ENCODE data around the gene LCE2D. TPM values are rescaled to one million over a fixed set of nuclear protein-coding genes. Genes with fewer than 3 reads are reported as not detected.
"Not testable (repeated sequence)": the region's sequence is repeated elsewhere in the genome, so short reads cannot be mapped to it uniquely, and the experiment has no call there.

Gene LCE2D, protein sequence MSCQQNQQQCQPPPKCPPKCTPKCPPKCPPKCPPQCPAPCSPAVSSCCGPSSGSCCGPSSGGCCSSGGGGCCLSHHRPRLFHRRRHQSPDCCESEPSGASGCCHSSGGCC
- not detected for total RNA-seq

DNA sequence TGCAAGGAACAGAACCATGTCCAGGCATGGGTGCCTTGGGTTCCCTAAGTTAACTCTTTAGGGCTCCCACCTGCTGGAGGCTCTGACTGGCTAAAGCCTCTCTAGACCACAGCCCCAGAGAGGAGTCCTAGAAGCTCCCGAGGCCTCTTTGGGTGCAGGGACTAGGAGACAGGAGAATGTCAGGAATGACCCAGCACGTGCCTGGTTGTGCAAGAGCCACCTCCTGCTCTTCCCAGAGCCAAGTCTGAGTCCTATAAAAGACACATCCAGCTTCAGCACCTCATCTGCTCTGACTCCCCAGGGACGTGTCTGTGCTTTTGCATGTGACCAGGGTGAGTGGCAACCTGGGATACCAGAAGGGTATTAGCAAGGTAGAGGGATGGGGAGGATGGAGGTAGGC lies at the start of gene LCE2D:
TSS of gene LCE2D (plus strand) at position 283 of the 400 bp plus-strand sequence. CDS start 726 bp downstream, outside the sequence.
- no peak for ATAC-seq
- DNase-seq (ENCODE audit: low spot score): no peak

DNA sequence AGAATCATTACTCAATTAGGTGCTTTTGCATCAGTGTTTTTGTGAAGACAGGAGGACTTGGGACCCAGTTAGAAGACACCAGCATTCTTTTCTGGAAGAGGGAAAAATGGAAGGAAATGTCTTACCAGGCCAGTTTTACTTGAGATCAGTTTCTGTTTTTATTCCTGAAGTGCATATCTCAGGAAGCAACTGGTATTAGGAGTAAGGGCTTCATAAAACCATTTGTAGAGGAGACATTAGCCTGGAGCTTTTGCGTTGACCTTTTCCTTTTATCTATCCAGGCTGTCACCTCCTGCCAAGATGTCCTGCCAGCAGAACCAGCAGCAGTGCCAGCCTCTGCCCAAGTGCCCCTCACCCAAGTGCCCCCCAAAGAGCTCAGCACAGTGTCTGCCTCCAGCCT lies 49.7 kb upstream of the LCE2D start, which contains the start of gene LCE3B:
TSS of gene LCE3B (plus strand) at position 301 of the 400 bp plus-strand sequence. CDS start at position 301, 0 bp downstream.
- DNase-seq (ENCODE audit: low spot score) (no peak), ATAC-seq (no peak)

DNA sequence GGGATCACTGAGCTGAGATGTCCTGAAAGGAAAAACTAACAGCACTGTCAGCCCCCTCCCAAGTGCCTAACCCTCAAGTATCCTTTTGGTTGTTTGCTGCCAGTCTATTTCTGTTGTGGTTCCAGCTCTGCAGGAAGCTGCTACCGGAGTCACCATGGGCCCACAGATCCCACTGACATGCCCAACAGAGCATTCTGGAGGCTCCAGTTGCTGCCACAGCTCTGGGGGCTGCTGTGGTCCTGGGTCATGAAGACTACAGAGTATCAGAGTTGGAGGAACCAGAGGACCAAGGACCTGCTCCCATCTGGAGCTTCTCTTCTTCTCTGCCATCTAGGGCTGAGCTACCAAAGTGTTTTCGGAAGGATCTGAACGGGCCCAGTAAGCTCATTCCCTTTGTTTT lies 41.2 kb upstream of the LCE2D start:
- no peak for DNase-seq (ENCODE audit: low spot score)
- ATAC-seq: no peak

DNA sequence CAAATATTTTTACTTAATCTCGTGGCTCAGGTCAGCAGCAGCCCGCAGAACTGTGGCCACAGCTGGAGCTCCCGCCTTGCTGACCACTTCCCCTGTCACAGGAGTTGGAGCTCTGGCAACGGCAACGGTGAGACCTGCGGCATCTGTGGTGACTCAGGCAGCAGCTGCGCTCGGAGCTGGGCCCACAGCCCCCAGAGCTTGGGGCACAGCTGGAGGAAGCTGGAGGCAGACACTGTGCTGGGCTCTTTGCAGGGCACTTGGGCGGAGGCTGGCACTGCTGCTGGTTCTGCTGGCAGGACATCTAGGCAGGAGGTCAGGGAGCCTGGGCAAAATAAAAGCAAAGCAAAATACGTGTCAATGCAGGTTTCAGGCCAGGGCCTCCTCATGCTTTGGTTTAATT lies 40.4 kb upstream of the LCE2D start, which contains the start of gene LCE3A:
TSS of gene LCE3A (minus strand) at position 301 of the 400 bp plus-strand sequence. CDS start at position 301, 0 bp downstream.
- DNase-seq (ENCODE audit: low spot score) (peak; percentile 53), ATAC-seq (peak; percentile 93)

DNA sequence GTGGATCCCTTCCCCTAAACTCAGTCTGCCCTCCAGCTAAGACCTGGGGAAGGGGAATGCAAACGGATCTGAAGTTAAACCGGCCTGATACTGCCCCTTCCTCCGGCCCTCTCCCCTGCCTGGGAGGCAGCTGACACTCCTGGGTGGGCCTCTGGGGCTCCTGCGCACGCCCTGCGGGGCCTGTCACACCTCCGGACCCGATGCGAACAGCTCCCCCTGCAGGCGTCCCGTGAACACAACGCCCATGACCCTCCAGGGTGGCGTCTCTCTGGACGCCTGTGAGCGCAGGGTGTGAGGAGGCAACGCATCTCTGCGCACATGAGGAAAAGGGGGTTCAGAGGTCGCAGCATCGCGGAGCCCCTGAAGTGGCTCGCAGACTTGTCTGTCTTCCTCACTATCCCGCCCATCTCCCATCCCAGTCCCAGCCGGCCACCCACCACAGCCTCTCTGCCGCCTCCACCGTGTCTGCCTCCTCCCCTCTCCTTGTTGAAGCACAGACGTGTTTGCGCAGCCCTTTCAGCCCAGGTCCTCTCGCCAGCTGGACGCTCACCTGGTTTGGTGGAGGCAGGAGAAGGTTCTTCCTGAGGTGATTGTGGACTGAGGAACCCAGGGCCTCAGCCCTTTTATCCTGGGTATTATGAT lies 39.9 kb upstream of the LCE2D start:
- DNase-seq (ENCODE audit: low spot score): peak; percentile 51
- peak; percentile 82 for ATAC-seq

DNA sequence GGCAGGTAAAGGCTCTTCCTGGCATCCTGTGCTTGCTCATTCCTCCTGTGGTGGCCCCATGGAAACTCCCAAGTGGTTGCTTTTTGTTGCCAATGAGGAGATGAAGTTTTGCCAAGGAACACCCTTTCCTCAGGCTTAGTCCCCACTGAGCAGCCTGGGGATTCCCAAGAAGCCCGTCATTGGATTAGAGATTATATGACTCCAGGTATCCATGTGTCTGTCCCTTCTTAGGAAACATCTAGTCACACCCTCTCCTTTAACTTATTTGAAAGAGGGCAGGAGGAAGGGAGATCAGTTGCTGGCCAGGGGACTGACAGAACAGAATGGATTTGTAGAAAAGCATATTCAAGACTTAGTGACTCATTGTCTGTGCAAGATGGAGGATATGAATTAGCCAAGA lies 36.4 kb upstream of the LCE2D start:
- ATAC-seq (no peak), DNase-seq (ENCODE audit: low spot score) (no peak)

DNA sequence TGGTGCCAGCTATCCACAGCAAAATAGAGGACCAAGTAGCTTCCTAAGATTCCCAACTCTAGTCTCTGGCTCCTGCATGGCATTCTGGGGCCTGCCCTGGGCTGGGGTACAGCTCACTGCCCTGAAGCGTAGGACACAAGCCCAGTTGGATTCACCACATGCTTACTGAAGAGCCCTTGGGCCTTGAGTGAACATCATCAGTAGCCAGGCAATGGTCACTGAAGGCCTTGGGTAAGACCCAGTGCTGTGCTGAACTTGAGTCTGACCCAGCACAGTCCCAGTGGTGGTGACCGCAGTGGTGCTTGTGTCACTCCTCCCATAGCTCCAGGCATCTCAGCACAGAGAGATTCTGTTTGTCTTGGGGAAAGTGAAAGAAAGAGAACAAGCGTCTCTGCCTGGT lies 32.6 kb upstream of the LCE2D start:
- ATAC-seq (no peak), DNase-seq (ENCODE audit: low spot score) (no peak)

DNA sequence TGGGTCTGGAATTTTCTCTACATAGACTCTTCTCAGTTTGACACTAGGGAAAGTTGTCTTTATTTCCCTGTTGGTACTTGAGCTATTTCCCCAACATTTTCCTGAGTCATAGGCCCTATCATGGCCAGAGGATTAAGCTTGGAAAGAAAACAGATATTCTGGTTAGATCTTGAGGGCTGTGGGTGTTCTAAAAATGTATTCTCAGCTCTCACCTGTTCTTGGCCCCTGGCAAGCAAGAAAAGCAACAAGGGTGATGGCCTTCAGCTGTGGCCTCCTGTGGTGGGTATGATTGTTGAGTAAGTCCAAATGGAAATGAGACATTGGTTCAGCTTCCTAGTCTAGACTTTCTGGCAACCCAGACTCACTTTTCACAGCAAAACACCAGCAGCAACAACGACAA lies 22.8 kb upstream of the LCE2D start:
- DNase-seq (ENCODE audit: low spot score) (no peak), ATAC-seq (no peak)

DNA sequence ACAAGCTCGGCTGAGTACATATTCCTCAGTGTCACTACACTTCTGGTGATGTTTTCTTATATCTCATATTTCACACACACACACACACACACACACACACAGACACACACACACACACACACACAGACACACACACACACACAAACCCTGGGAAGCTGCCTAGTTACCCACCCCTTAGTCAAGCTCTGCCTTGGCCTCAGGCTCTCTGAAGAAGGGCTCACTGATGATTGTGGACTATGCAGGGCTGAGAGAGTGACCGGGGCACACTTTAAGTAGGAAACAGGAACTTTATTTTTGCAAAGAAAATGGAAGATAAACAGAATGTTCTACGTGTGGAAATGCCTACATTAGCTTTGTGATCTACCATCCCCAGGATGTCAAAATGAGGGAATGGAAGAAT lies 19.2 kb upstream of the LCE2D start:
- no peak for DNase-seq (ENCODE audit: low spot score)
- no peak for ATAC-seq

DNA sequence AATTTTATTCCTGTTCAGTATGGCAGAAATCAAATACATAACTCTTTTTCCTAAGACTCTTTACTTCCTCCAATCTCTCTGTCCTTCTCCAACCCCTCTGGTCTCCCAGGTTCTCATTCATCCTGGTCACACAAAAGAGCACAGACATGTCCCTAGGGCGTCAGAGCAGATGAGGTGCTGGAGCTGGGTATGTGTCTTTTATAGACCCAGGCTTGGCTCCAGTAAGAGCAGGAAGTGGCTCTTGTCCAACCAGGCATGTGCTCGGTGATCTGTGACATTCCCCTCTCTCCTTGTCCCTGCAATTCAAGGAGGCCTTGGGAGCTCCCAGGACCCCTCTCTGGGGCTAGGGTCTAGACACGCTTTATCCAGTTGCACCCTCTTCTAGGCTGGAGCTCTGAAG lies 18.0 kb upstream of the LCE2D start:
- no peak for ATAC-seq
- DNase-seq (ENCODE audit: low spot score): no peak

DNA sequence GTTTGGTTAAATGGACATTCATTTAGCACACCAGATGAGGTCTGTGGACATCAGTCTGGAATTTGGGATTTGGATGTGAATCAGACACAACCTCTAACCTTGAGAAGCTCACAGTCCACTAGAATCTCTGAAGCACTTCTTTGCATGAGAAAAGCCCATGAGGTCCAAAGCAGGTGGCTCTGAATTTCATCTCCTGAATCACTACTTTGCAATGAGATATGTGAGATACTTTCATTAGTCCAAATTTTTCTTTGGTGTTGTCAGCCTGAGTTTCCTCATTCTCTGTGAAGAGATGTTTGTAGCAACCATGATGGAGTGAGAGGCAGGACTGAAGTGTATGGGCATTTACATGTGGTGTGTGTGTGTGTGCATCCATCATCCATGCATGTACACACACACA lies 16.5 kb upstream of the LCE2D start:
- ATAC-seq: no peak
- DNase-seq (ENCODE audit: low spot score): no peak

DNA sequence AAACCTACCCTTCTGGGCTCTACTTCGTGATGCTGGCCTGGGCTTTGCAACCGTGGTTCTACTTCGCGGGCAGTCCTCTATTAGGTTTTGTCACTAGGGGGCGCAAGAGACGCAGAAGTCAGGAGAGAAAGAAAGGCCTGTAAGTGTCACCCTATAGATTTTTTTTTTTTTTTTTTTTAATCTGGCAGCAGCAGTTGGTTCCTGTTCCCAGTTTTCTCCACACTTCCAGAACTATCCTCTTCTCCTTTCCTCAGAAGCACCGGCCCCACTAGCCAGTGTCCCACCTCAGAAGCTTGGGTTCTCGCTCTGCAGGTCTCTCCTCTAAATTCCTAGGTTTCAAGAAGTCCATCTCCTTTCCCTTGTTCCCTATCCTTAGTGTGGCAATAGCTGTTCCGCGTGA lies 9.1 kb upstream of the LCE2D start:
- peak; percentile 52 for DNase-seq (ENCODE audit: low spot score)
- peak; percentile 77 for ATAC-seq

DNA sequence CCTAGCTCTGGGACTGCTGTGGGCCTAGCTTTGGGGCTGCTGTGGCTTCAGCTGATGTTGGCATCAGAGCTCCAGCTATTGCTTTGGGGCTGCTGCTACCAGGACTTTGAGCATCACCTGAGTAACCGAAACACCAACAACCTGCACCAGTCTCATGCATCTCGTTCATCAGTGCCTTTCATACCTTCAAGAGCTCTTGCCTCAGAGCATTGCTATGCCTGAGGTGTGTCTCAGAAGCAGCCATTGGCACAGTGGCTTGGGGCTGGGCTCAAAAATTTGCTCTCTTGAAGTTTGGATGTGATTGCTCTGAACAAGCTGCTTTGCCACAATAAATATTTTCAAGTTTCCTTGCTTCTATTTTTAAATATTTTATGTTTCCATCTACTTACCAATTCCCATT lies 6.7 kb upstream of the LCE2D start:
- DNase-seq (ENCODE audit: low spot score): no peak
- ATAC-seq: no peak

DNA sequence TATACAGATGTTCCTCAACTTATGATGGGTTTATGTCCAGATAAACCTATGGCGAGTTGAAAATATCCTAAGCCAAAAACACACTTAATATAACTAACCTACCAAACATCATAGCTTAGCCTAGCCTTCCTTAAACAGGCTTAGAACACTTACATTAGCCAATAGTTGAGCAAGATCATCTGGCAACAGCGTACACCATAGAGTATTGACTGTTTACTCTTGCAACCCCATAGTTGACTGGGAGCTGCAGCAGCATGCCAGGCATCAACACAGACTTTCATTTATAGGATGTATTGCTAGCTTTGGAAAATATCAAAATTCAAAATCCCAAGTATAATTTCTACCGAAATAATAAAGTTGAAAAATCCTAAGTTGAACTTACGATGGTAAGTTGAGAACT lies 5.5 kb upstream of the LCE2D start:
- no peak for DNase-seq (ENCODE audit: low spot score)
- peak; percentile 76 for ATAC-seq

DNA sequence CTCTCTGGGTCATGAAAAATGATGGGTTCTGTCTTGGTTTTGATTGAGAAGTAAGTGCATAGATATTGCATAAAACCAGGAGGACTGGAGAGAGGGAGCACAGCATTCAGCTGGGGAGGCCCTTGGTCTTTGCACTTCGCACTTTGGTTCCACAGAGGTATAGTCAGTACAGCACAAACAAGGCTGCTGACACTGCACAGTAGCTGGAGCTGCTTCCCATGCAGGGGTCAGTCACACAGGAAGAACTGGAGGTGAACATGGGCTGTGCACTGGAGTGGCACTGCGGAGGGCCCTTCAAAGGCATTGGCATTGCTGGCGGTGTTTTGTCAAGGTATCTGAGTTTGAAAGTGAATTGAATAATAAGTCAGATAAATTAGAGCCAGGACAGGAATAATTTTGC lies 4.5 kb upstream of the LCE2D start:
- ATAC-seq (peak; percentile 90), DNase-seq (ENCODE audit: low spot score) (peak; percentile 78)

DNA sequence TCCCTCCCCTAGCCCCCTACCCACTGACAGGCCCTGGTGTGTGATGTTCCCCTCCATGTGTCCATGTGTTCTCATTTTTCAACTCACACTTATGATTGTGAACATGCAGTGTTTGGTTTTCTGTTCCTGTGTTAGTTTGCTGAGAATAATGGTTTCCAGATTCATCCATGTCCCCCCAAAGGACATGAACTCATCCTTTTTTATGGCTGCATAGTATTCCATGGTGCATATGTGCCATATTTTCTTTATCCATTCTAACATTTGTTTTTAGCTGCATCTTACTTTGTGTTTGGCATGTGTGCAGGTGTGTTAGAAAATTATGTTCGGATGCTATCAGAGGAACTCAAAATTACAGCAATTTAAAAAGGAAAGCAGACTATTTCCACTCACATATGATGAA lies 3.0 kb downstream of the LCE2D start:
- DNase-seq (ENCODE audit: low spot score); ATAC-seq: not testable (repeated sequence)

DNA sequence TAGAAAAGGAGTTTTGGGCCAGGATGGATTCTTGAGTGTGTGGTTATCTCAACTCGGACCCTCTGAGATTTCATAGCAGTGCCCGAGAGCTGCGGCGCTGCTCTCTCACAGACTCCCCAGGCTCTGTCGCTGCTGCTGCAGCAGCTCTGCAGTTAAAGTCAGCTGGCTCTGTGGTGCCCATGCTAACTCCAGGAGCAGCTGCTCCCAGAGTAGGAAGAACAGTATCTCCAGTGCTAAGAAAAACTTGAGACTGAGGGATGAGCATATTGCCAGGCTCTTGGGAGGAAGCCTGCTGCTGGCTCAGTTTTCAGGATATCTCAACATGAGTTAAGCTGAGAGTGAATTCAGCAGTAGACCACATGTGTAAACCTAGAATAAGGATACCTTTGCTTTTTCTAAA lies 4.5 kb downstream of the LCE2D start:
- ATAC-seq: no peak

DNA sequence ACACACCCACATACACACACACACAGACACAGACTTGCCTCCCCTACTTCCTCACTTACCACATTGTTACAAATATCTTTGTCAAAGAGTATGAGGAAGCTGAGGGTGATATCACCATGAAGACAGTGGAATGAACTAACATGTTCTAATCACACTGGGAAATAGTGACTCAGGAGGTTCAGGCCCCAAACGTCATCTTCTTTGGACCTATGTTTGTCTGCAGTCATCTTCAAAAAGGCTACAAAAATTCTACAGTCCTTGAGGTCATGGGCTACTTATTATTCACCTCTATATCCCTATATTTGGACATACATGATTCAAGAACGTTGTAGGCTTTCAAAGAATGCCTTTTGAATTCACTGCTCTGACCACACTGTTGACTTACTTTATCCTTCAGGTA lies 9.8 kb downstream of the LCE2D start:
- DNase-seq (ENCODE audit: low spot score) (no peak), ATAC-seq (no peak)

More for the DNA sequence above, 4.5 kb downstream of the LCE2D start:
- DNase-seq (ENCODE audit: low spot score): no peak

DNA sequence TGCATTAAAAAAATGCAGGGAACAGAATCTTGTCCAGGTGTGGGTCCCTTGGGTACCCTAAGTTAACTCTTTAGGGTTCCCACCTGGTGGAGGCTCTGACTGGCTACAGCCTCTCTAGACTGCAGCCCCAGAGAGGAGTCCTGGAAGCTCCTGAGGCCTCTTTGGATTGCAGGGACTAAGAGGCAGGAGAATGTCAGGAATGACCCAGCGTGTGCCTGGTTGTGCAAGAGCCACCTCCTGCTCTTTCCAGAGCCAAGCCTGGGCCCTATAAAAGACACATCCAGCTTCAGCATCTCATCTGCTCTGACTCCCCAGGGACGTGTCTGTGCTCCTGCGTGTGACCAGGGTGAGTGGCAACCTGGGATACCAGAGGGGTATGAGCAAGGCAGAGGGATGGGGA lies 11.8 kb downstream of the LCE2D start, which contains the start of gene LCE2C:
TSS of gene LCE2C (plus strand) at position 297 of the 400 bp plus-strand sequence. CDS start 737 bp downstream, outside the sequence.
- not testable (repeated sequence) for DNase-seq (ENCODE audit: low spot score); ATAC-seq

DNA sequence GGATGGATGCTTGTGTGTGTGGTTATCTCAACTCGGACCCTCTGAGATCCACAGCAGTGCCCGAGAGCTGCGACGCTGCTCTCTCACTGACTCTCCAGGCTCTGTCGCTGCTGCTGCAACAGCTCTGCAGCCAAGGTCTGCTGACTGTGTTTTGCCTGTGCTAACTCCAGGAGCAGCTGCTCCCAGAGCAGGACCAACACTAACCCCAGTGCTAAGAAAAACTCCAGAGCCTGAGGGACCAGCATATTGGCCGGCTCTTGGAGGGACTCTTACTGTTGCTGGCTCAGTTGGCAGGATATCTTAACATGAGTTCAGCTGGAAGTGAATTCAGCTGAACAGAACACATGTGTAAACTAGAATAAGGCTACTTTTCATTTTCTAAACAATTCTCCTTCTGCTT lies 16.3 kb downstream of the LCE2D start:
- no peak for ATAC-seq
- DNase-seq (ENCODE audit: low spot score): no peak

DNA sequence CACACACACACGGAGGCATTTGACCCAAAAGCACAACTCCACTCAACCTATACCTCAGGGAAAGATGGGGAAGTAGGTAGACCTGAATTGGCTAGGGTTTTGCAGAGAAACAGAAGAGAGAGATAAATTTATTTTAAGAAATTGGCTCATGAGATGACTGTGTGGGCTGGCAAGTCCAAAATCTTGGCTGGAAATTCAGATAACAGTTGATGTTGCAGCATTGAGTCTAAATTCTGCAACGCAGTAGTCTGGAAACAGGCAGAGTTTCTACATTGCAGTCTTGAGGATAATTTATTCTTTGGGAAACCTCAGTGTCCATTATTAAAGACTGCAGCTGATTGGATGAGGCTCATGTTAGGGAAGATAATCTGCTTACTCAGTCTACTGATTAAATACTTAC lies 18.4 kb downstream of the LCE2D start:
- DNase-seq (ENCODE audit: low spot score): no peak
- ATAC-seq: no peak

DNA sequence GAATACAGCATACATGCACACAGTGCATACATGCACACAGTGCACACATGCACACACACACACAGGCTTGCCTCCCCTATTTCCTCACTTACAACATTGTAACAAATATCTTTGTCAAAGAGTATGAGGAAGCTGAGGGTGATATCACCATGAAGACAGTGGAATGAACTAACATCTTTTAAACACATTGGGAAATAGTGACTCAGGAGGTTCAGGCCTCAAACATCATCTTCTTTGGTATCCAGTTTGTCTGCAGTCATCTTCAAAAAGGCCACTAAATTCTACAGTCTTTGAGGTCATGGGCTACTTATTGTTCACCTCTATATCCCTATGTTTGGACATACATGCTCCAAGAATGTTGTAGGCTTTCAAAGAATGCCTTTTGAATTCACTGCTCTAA lies 20.7 kb downstream of the LCE2D start:
- no peak for ATAC-seq
- DNase-seq (ENCODE audit: low spot score): no peak

DNA sequence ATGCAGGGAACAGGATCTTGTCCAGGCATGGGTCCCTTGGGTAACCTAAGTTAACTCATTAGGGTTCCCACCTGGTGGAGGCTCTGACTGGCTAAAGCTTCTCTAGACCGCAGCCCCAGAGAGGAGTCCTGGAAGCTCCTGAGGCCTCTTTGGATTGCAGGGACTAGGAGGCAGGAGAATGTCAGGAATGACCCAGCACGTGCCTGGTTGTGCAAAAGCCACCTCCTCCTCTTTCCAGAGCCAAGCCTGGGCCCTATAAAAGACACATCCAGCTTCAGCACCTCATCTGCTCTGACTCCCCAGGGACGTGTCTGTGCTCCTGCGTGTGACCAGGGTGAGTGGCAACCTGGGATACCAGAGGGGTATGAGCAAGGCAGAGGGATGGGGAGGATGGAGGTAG lies 22.6 kb downstream of the LCE2D start, which contains the start of gene LCE2B:
TSS of gene LCE2B (plus strand) at position 301 of the 400 bp plus-strand sequence. CDS start 721 bp downstream, outside the sequence.
- DNase-seq (ENCODE audit: low spot score); ATAC-seq: not testable (repeated sequence)

All from left lobe of liver (tissue), 2 donors.